OCI-LY3 (cell line): ENCODE results near the gene SHLD1.

Source experiments
- H2AFZ ChIP-seq: fragments of 200-600, 300-600 bp; shearing (Covaris generic); 2 replicates; pipeline ENCODE4 v1.6.0; 2014; ENCODE audit warnings: antibody characterized with exemption, low read depth, low read length
- H3K27ac ChIP-seq: fragments of 200-600, 300-600 bp; sonication (generic); 2 replicates; pipeline ENCODE4 v1.5.1; 2014; ENCODE audit warnings: mild to moderate bottlenecking, low read length, moderate library complexity, mixed read lengths
- H3K27me3 ChIP-seq: fragments of 200-600, 300-600 bp; sonication (generic); 2 replicates; pipeline ENCODE4 v1.6.1; 2014; ENCODE audit warnings: low read depth, low read length, mixed read lengths
- H3K36me3 ChIP-seq: fragments of 200-600, 300-600 bp; sonication (generic); replicated peaks from 2 replicates; pipeline ENCODE3; 2014; ENCODE audit warnings: low read depth, low read length, mixed read lengths
- H3K4me1 ChIP-seq: fragments of 300-600, 200-600 bp; sonication (generic); 2 replicates; pipeline ENCODE4 v1.6.1; 2014; ENCODE audit warnings: low read length, mixed read lengths
- H3K4me2 ChIP-seq: fragments of 200-600, 300-600 bp; sonication (generic); 2 replicates; pipeline ENCODE4 v1.6.1; 2014; ENCODE audit warnings: low read length, mixed read lengths
- H3K4me3 ChIP-seq: fragments of 300-600, 200-600 bp; sonication (generic); 2 replicates; pipeline ENCODE4 v1.5.1; 2014; ENCODE audit warnings: antibody characterized with exemption, mild to moderate bottlenecking, low read length, moderate library complexity
- H3K79me2 ChIP-seq: fragments of 300-600, 200-600 bp; shearing (Covaris generic); 2 replicates; pipeline ENCODE4 v1.6.1; 2014; ENCODE audit warnings: mild to moderate bottlenecking, low read length, mixed read lengths
- H3K9ac ChIP-seq: fragments of 300-600, 200-600 bp; shearing (Covaris generic); 2 replicates; pipeline ENCODE4 v1.6.0; 2014; ENCODE audit warnings: mild to moderate bottlenecking, low read length, moderate library complexity
- H3K9me3 ChIP-seq: fragments of 200-600, 300-600 bp; shearing (Covaris generic); 2 replicates; pipeline ENCODE4 v1.6.1; 2014; ENCODE audit warnings: low read length, mixed read lengths; ENCODE audit not compliant: insufficient read depth
- H4K20me1 ChIP-seq: fragments of 200-600, 300-600 bp; sonication (generic); 2 replicates; pipeline ENCODE4 v1.6.1; 2016; ENCODE audit warnings: low read length, mixed read lengths; ENCODE audit not compliant: insufficient read depth
- EZH2phosphoT487 ChIP-seq: fragments of 200-600 bp; shearing (Covaris generic); IDR thresholded peaks from 2 replicates; pipeline ENCODE4 v1.6.1; 2018; ENCODE audit warnings: antibody characterized with exemption, mixed run types, low read depth
- TF ChIP-seq, protein P1 (sequence below): fragments of 200-600, 300-600 bp; sonication (generic); IDR thresholded peaks from 2 replicates; pipeline ENCODE4 v1.5.1; 2014; ENCODE audit warnings: antibody characterized with exemption, low read length, low read depth

SHLD1 gene

DNA sequence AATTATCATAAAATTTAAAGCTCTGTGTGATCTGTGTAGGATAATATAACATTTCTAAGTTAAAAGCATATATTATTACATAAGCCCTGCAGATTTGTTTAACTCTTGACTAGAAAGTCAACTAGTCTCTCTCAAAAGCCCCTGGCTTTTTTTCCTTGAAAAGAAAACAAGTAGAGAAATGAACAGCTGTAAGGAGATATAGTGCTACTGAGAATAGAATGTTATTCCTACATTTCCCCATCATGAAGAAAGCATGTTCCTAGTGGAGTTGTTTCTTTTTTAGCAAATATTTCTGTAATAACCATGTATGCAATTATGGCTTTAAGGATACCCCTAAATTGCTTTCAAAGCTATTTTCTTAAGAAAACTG, 37.6 kb downstream of the SHLD1 start:
- H2AFZ ChIP-seq, result no peak overlapping the region
- peaks cover 5% of the 10 kb centered on the region for H3K36me3 ChIP-seq
- no peaks in the 10 kb centered on the region for H3K79me2 ChIP-seq
- no peaks in the 10 kb centered on the region for H3K27me3 ChIP-seq
- no peak overlapping the region for H3K27ac ChIP-seq
- H3K4me2 ChIP-seq, result no peak overlapping the region
- no peaks in the 10 kb centered on the region for H4K20me1 ChIP-seq
- no peaks in the 10 kb centered on the region for H3K9me3 ChIP-seq
- 0 out of 2 replicates have a peak, but pooled peaks cover 5% of the 10 kb centered on the region for H3K4me1 ChIP-seq
- TF ChIP-seq, protein P1, sequence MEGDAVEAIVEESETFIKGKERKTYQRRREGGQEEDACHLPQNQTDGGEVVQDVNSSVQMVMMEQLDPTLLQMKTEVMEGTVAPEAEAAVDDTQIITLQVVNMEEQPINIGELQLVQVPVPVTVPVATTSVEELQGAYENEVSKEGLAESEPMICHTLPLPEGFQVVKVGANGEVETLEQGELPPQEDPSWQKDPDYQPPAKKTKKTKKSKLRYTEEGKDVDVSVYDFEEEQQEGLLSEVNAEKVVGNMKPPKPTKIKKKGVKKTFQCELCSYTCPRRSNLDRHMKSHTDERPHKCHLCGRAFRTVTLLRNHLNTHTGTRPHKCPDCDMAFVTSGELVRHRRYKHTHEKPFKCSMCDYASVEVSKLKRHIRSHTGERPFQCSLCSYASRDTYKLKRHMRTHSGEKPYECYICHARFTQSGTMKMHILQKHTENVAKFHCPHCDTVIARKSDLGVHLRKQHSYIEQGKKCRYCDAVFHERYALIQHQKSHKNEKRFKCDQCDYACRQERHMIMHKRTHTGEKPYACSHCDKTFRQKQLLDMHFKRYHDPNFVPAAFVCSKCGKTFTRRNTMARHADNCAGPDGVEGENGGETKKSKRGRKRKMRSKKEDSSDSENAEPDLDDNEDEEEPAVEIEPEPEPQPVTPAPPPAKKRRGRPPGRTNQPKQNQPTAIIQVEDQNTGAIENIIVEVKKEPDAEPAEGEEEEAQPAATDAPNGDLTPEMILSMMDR, result no peak
- no peak for TF ChIP-seq EZH2phosphoT487
- H3K9ac ChIP-seq, result no peak overlapping the region
- no peak overlapping the region for H3K4me3 ChIP-seq

DNA sequence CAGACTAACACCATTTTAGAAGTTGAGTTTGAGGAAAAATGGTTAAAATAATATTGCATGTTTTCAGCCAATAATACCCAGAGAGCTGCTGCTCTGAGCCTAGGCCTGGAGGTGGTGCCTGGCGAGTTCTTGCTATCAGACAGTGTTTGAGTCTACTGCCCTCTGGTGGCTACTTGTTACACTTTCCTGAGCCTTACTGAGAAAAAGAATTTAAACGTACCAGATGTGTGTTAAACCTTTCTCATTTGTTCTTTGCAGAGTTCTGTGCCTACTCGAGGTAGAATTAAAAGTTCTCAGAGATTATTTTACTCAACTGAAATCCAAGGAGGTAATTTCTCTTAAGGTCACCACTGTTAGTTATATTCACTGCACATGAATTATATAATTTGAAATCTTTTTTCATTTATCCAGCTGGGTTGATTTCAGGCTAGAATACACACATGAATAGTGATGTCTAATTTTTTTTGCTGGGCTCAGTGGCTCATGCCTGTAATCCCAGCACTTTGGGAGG, 38.2 kb downstream of the SHLD1 start:
- Histone ChIP-seq H3K4me2 (no peak overlapping the region), H3K27me3 (no peaks in the 10 kb centered on the region), H3K9me3 (no peaks in the 10 kb centered on the region), H2AFZ (no peak overlapping the region), H3K27ac (no peak overlapping the region), H3K9ac (no peak overlapping the region), H3K4me1 (0 out of 2 replicates have a peak, but pooled peaks cover 5% of the 10 kb centered on the region), H3K79me2 (no peaks in the 10 kb centered on the region), H3K4me3 (no peak overlapping the region), H3K36me3 (peaks cover 5% of the 10 kb centered on the region), H4K20me1 (no peaks in the 10 kb centered on the region)
- TF ChIP-seq, protein P1, result peak; percentile 98
- no peak for TF ChIP-seq EZH2phosphoT487

DNA sequence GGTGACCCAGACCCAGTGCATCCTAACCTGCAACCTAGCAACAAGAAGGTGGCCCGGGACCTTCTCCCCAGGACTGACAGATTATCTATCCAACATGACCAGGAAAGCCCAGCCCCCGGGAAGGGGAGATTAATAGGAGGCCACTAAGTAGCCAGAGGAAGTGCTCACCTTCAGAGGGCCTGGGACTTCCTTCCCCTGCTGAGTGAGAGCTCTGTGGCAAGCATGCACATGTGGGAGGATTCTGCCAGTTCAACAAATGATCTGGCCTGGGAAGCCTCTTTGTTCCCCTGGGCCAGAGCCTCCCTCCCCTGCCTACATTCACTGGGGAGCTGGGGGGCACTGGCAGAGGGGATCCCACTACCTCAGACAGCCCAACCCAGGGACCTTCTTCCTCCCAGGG, 39.6 kb downstream of the SHLD1 start:
- no peaks in the 10 kb centered on the region for H4K20me1 ChIP-seq
- H3K4me3 ChIP-seq, result no peak overlapping the region
- H3K4me1 ChIP-seq, result 0 out of 2 replicates have a peak, but pooled peaks cover 5% of the 10 kb centered on the region
- no peaks in the 10 kb centered on the region for H3K9me3 ChIP-seq
- no peak overlapping the region for H2AFZ ChIP-seq
- no peaks in the 10 kb centered on the region for H3K79me2 ChIP-seq
- TF ChIP-seq EZH2phosphoT487, result no peak
- TF ChIP-seq, protein P1, result no peak
- no peaks in the 10 kb centered on the region for H3K27me3 ChIP-seq
- no peak overlapping the region for H3K9ac ChIP-seq
- H3K36me3 ChIP-seq, result peaks cover 4% of the 10 kb centered on the region
- no peak overlapping the region for H3K27ac ChIP-seq
- H3K4me2 ChIP-seq, result no peak overlapping the region

DNA sequence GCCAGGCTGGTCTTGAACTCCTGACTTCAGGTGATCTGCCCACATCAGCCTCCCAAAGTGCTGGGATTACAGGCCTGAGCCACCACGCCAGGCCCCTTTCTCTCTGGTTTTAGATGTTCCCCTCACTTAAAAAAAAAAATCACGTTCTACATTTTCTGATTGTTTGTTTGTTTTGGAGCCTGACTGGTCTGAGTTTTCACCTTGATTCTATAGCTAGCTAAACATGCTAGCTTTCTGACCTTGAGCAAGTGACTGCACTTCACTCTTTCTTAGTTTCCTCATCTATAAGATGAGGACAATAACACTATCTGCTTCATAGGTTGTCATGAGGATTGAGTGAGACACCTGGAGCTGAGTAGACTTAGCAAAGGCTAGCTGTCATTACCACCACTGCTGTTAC, 43.7 kb downstream of the SHLD1 start:
- H3K9ac ChIP-seq, result no peak overlapping the region
- no peaks in the 10 kb centered on the region for H4K20me1 ChIP-seq
- no peak overlapping the region for H2AFZ ChIP-seq
- no peaks in the 10 kb centered on the region for H3K79me2 ChIP-seq
- H3K4me1 ChIP-seq, result peaks cover 21% of the 10 kb centered on the region
- no peak overlapping the region for H3K4me3 ChIP-seq
- peaks cover 6% of the 10 kb centered on the region for H3K36me3 ChIP-seq
- no peak overlapping the region for H3K27ac ChIP-seq
- no peak for TF ChIP-seq EZH2phosphoT487
- H3K9me3 ChIP-seq, result no peaks in the 10 kb centered on the region
- no peaks in the 10 kb centered on the region for H3K27me3 ChIP-seq
- no peak overlapping the region for H3K4me2 ChIP-seq
